Stomach (tissue), 9 donors: ENCODE results near the gene CEP85. TPM values are rescaled to one million over a fixed set of nuclear protein-coding genes. Genes with fewer than 3 reads are reported as not detected.

Source experiments
- DNase-seq, 2 donors: peaks; one replicate each; pipeline versions ENCODE4 v3.0.0 to v3.0.0-alpha.2; 2013 to 2019
- H3K27ac ChIP-seq, 5 donors: fragments of 200-600 bp in 4 of 5; sonication (generic) in 4 of 5; one replicate each; pipeline ENCODE4 v1.5.1; 2013 to 2019; ENCODE audit warnings: mild to moderate bottlenecking in 1 of 5, moderate library complexity in 1 of 5
- H3K27me3 ChIP-seq, 3 donors: fragments of 200-600 bp; sonication (generic); one replicate each; pipeline ENCODE4 v1.5.1; 2017 to 2019; ENCODE audit warnings: mixed run types in 1 of 3
- H3K36me3 ChIP-seq, 4 donors: fragments of 200-600 bp; sonication (generic); 1 replicate in 3 of 4; 2 replicates in 1 of 4; pipeline ENCODE4 v1.5.1; 2016 to 2019
- H3K4me1 ChIP-seq, 4 donors: fragments of 200-600 bp; sonication (generic); one replicate each; pipeline ENCODE4 v1.5.1; 2016 to 2019
- H3K4me3 ChIP-seq, 4 donors: fragments of 200-600 bp; sonication (generic) in 3 of 4; one replicate each; pipeline ENCODE4 v1.5.1; 2016 to 2019; ENCODE audit warnings: mild to moderate bottlenecking in 1 of 4
- H3K9me3 ChIP-seq, 4 donors: fragments of 200-600 bp; sonication (generic); one replicate each; pipeline ENCODE4 v1.5.1; 2016 to 2019
- EP300 ChIP-seq: sonication (generic); formaldehyde crosslinking; IDR thresholded peaks from one replicate; pipeline ENCODE4 v1.6.1; 2017; ENCODE audit warnings: antibody characterized with exemption
- POLR2A ChIP-seq, 4 donors: fragments of 450-650 bp; IDR thresholded peaks; one replicate each; pipeline ENCODE4 v1.6.1; 2016; ENCODE audit warnings: antibody characterized with exemption in 4 of 4, control low read depth in 2 of 4, mild to moderate bottlenecking in 1 of 4, moderate library complexity in 1 of 4
- POLR2AphosphoS5 ChIP-seq, 3 donors: sonication (generic); formaldehyde crosslinking; IDR thresholded peaks; one replicate each; pipeline ENCODE4 v1.6.1; 2016; ENCODE audit warnings: antibody characterized with exemption in 3 of 3
- WGBS, 5 donors: extraction: QIAGEN DNeasy Blood & Tissue Kit in 3 of 5; methylation state at CpG; one replicate each; pipeline versions ENCODE4 v1.1.5 to v1.1.7; 2013 to 2018; 5-methylcytosine and 5-hydroxymethylcytosine counted together
- intact Hi-C: fragments of 100-400 bp; cut with DNase I; formaldehyde crosslinking; loops from one replicate; pipeline ENCODE4 v1.15.1; 2023; ENCODE audit warnings: low total_unique reads
- polyA plus RNA-seq, 3 donors: library from polyadenylated mRNA; stranded (reverse); fragments of 200-250 nt; gene quantifications; one replicate each; pipeline ENCODE4 v1.2.3, GENCODE V29; 2013
- total RNA-seq, 5 donors: library from RNA; depleted of rRNA; stranded (reverse); fragments of >200 nt; gene quantifications; one replicate each; pipeline versions ENCODE4 v1.1.0 to v1.2.3, GENCODE V29; 2014 to 2016
- TF ChIP-seq, protein P1 (sequence below), 7 experiments: fragments of 450-650 bp in 4 of 7; fragments of 200-600 bp in 3 of 7; sonication (generic) in 3 of 7; IDR thresholded peaks; one replicate each; pipeline ENCODE4 v1.5.1; 2016 to 2019; ENCODE audit warnings: antibody characterized with exemption in 7 of 7, control low read depth in 2 of 7, mild to moderate bottlenecking in 1 of 7
- donor health status: healthy with polysubstance abuse.
- donor health status: Bipolar disorder and iron deficiency.
- donor health status: healthy.

CEP85 gene
- total and polyA plus RNA-seq, 8 donors: 0.58 to 21.0 (median 5.9) TPM

DNA sequence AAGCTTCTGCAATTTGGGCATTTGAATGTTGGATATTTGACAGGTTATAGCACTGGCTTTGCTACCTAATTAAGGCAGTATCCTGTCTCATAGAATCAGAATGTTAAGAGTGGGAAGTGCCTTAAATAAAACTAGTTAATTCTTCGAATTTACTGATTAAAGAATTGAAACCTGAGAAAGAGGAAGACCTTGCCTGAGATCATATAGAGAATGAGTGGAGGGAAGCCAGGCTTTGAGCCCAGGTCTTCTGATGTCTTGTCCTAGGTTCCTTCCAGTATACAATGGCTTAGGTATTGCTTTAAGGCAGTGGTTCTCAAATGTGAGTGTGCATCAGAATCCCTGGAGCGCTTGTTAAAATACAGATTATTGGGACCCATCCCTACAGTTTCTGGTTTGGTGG is 25.0 kb downstream of the CEP85 start:
- H3K36me3 ChIP-seq: peaks cover 35 to 90% (median 87%) of the 10 kb centered on the region in 4 donors
- DNase-seq: no peak
- WGBS, 5 donors: 79 to 97% (median 89%) methylated on average over 2 of the region's 2 CpGs
- H3K27ac ChIP-seq: no peak overlapping the region
- H3K4me1 ChIP-seq: no peaks in the 10 kb centered on the region
- no peak overlapping the region for H3K4me3 ChIP-seq
- intact Hi-C loops: no loop called here
- H3K27me3 ChIP-seq: no peaks in the 10 kb centered on the region
- TF ChIP-seq POLR2A (IDR thresholded peaks at IDR 0.05) (no peak), POLR2AphosphoS5 (IDR thresholded peaks at IDR 0.05) (no peak), EP300 (no peak)
- TF ChIP-seq, protein P1, sequence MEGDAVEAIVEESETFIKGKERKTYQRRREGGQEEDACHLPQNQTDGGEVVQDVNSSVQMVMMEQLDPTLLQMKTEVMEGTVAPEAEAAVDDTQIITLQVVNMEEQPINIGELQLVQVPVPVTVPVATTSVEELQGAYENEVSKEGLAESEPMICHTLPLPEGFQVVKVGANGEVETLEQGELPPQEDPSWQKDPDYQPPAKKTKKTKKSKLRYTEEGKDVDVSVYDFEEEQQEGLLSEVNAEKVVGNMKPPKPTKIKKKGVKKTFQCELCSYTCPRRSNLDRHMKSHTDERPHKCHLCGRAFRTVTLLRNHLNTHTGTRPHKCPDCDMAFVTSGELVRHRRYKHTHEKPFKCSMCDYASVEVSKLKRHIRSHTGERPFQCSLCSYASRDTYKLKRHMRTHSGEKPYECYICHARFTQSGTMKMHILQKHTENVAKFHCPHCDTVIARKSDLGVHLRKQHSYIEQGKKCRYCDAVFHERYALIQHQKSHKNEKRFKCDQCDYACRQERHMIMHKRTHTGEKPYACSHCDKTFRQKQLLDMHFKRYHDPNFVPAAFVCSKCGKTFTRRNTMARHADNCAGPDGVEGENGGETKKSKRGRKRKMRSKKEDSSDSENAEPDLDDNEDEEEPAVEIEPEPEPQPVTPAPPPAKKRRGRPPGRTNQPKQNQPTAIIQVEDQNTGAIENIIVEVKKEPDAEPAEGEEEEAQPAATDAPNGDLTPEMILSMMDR (IDR thresholded peaks at IDR 0.05): no peak
- H3K9me3 ChIP-seq: no peaks in the 10 kb centered on the region

DNA sequence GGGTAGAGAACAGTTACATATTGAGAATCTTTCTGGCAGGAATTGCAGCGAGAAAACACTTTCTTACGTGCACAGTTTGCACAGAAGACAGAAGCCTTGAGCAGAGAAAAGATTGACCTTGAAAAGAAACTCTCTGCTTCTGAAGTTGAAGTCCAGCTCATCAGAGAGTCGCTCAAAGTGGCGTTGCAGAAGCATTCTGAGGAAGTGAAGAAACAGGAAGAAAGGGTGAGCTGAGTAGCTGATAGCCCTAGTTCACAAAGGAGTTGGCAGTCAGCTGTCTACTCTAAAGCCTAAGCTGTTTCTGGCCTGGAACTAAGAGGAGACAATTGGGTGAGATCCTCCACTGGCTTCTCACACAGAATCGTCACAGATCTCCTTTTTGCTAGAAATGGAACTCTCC is 25.6 kb downstream of the CEP85 start:
- DNase-seq: no peak
- no peak overlapping the region for H3K27ac ChIP-seq
- TF ChIP-seq POLR2A (IDR thresholded peaks at IDR 0.05) (no peak), POLR2AphosphoS5 (IDR thresholded peaks at IDR 0.05) (no peak), EP300 (no peak)
- TF ChIP-seq, protein P1 (IDR thresholded peaks at IDR 0.05): no peak
- intact Hi-C loops: no loop called here
- no peaks in the 10 kb centered on the region for H3K9me3 ChIP-seq
- no peaks in the 10 kb centered on the region for H3K4me1 ChIP-seq
- H3K27me3 ChIP-seq: no peaks in the 10 kb centered on the region
- H3K4me3 ChIP-seq: no peak overlapping the region
- 83 to 91% (median 88%) methylated on average over 5 of the region's 5 CpGs for WGBS, 5 donors
- H3K36me3 ChIP-seq: peaks cover 39 to 96% (median 93%) of the 10 kb centered on the region in 4 donors

DNA sequence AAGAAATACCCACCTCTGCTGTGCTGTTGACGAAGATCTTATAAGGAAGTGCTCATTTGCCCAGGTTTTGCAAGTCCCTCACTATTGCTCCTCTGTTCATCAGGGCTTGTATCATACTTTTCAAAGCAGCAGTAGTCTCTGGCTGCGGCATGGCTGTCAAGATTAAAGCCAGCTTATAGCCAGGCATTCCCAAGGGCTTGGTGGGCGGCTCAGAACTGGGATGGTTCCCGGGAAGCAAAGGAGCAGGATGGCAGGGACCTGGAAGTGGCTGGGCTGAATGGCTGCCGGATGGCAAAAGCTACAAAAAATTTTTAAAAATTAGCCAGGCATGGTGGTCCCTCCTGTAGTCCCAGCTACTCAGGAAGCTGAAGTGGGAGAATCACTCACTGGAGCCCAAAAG is 29.2 kb downstream of the CEP85 start:
- 92 to 95% (median 94%) methylated on average over 5 of the region's 5 CpGs for WGBS, 5 donors
- DNase-seq: no peak
- Histone ChIP-seq H3K4me1 (no peaks in the 10 kb centered on the region), H3K27me3 (no peaks in the 10 kb centered on the region), H3K9me3 (no peaks in the 10 kb centered on the region), H3K4me3 (no peak overlapping the region), H3K36me3 (peaks cover 23 to 83% (median 77%) of the 10 kb centered on the region in 4 donors), H3K27ac (no peak overlapping the region)
- TF ChIP-seq, protein P1 (IDR thresholded peaks at IDR 0.05): no peak
- TF ChIP-seq EP300 (no peak), POLR2A (IDR thresholded peaks at IDR 0.05) (no peak)
- intact Hi-C loops: no loop called here

DNA sequence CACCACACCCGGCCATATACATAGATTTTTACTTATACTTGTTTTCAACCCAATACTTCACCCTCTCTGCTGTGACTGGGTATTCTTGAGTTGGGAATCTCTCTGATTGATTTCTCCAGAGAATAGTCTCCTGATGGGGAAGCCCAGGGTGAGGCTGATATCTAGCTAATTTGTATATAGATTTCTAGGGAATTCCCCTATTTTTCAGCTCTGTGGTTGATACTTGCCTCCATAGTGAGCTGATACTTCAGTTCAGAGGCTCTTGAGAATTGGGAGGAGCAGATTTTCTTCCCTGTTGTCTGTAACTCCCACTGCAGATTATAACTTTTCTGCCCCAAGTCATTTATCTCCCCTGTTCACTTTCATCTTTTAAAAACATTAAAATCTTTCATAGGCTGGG is 31.4 kb downstream of the CEP85 start:
- TF ChIP-seq, protein P1 (IDR thresholded peaks at IDR 0.05): no peak
- TF ChIP-seq POLR2A (IDR thresholded peaks at IDR 0.05) (no peak), POLR2AphosphoS5 (IDR thresholded peaks at IDR 0.05) (no peak), EP300 (no peak)
- no peak for DNase-seq
- WGBS, 5 donors: 94 to 100% (median 100%) methylated on average over 1 of the region's 1 CpG
- Histone ChIP-seq H3K9me3 (peaks cover 0 to 11% (median 0%) of the 10 kb centered on the region in 4 donors), H3K36me3 (peaks cover 18 to 82% (median 74%) of the 10 kb centered on the region in 4 donors), H3K4me3 (no peak overlapping the region), H3K27me3 (no peaks in the 10 kb centered on the region), H3K4me1 (no peaks in the 10 kb centered on the region), H3K27ac (no peak overlapping the region)
- intact Hi-C loops: no loop called here
